GM18519 (cell line): ENCODE data around the gene NUTM1.
"Not testable (repeated sequence)": the region's sequence is repeated elsewhere in the genome, so short reads cannot be mapped to it uniquely, and the experiment has no call there.

Experiments used
- ATAC-seq: cut with Tn5 transposase; IDR thresholded peaks from one replicate; pipeline ENCODE4 v1.9.1; 2021; ENCODE audit warnings: mild to moderate bottlenecking, moderate library complexity; ENCODE audit not compliant: unreplicated experiment, low FRiP score

NUTM1 gene

GRCh38 chr15:34362047-34362773 lies 19.1 kb downstream of the NUTM1 start:
- ATAC-seq = no peak

GRCh38 chr15:34364041-34364440 lies 20.9 kb downstream of the NUTM1 start:
- ATAC-seq = no peak

- no peak for ATAC-seq
These were observed 22.1 kb downstream of the NUTM1 start for GRCh38 chr15:34365091-34365825.

GRCh38 chr15:34365836-34366235 lies 22.7 kb downstream of the NUTM1 start:
- no peak for ATAC-seq

- ATAC-seq = no peak
These were observed 23.4 kb downstream of the NUTM1 start for GRCh38 chr15:34366271-34367065.

- peak; percentile 62 for ATAC-seq
These were observed 24.3 kb downstream of the NUTM1 start, which contains the start of gene LPCAT4 for GRCh38 chr15:34367101-34368081. LPCAT4 (minus strand) TSS chr15:34367196; CDS start chr15:34367100, 96 bp downstream.

- no peak for ATAC-seq
These were observed 27.0 kb downstream of the NUTM1 start for GRCh38 chr15:34370129-34370528.

GRCh38 chr15:34370643-34371042 lies 27.5 kb downstream of the NUTM1 start:
- ATAC-seq = no peak

GRCh38 chr15:34373951-34374350 lies 30.8 kb downstream of the NUTM1 start:
- ATAC-seq = no peak

GRCh38 chr15:34374816-34375215 lies 31.7 kb downstream of the NUTM1 start:
- no peak for ATAC-seq

- not testable (repeated sequence) for ATAC-seq
These were observed 32.4 kb downstream of the NUTM1 start for GRCh38 chr15:34375541-34375940.

GRCh38 chr15:34376856-34377255 lies 33.7 kb downstream of the NUTM1 start:
- no peak for ATAC-seq

GRCh38 chr15:34380491-34380890 lies 37.4 kb downstream of the NUTM1 start:
- not testable (repeated sequence) for ATAC-seq

- ATAC-seq = not testable (repeated sequence)
These were observed 38.9 kb downstream of the NUTM1 start for GRCh38 chr15:34381829-34382521.

GRCh38 chr15:34389594-34390086 lies 46.5 kb downstream of the NUTM1 start:
- ATAC-seq = not testable (repeated sequence)

- ATAC-seq = not testable (repeated sequence)
These were observed 49.9 kb downstream of the NUTM1 start for GRCh38 chr15:34392981-34393380.

- not testable (repeated sequence) for ATAC-seq
These were observed 54.6 kb downstream of the NUTM1 start for GRCh38 chr15:34397637-34398259.

GRCh38 chr15:34403160-34403598 lies 60.1 kb downstream of the NUTM1 start:
- ATAC-seq = peak; percentile 59
